K562 (cell line): ENCODE measurements around the gene YBEY. TPM values are rescaled to one million over a fixed set of nuclear protein-coding genes. Genes with fewer than 3 reads are reported as not detected.
A peak's percentile ranks its signal among the peaks of the same experiment; 100 is the strongest.

Experiments used
- ATF7 ChIP-seq: fragments of 450-650 bp; IDR thresholded peaks from 2 replicates; pipeline ENCODE4 v1.7.1; 2014; ENCODE audit warnings: mild to moderate bottlenecking, moderate library complexity
- CCAR2 ChIP-seq: fragments of 200-400 bp; formaldehyde crosslinking; IDR thresholded peaks from 2 replicates; pipeline ENCODE4 v1.6.1; 2017; ENCODE audit warnings: mild to moderate bottlenecking, low read depth, low read length
- FOXJ3 ChIP-seq: sonication (generic); formaldehyde crosslinking; IDR thresholded peaks from 2 replicates; pipeline ENCODE4 v1.4.0; 2020; ENCODE audit warnings: mild to moderate bottlenecking, missing genetic modification reagents
- GABPB2 ChIP-seq: fragments of 250-450 bp; sonication (Bioruptor Pico); conservative IDR thresholded peaks from 2 replicates; pipeline ENCODE4 v1.5.1; 2021; ENCODE audit warnings: mild to moderate bottlenecking
- HCFC1 ChIP-seq: IDR thresholded peaks from 2 replicates; pipeline ENCODE4 v1.6.1; 2012; ENCODE audit warnings: low read depth, low read length, improper control_type of control experiment
- IFI16 ChIP-seq: fragments of 250-450 bp; sonication (Bioruptor Pico); IDR thresholded peaks from 2 replicates; pipeline ENCODE4 v2.1.2; 2022; ENCODE audit warnings: mild to moderate bottlenecking, inconsistent platforms
- IRF9 ChIP-seq: fragments of 450-650 bp; IDR thresholded peaks from 2 replicates; pipeline ENCODE4 v1.6.1; 2016; ENCODE audit warnings: missing biosample characterization, missing genetic modification characterization
- POLR2AphosphoS5 ChIP-seq: IDR thresholded peaks from 2 replicates; pipeline ENCODE4 v1.6.1; 2011; ENCODE audit warnings: mild to moderate bottlenecking, low read depth, low read length, moderate library complexity; ENCODE audit not compliant: control insufficient read depth, insufficient read depth
- POLR2B ChIP-seq: fragments of 450-650 bp; IDR thresholded peaks from 2 replicates; pipeline ENCODE4 v1.6.1; 2018; ENCODE audit warnings: low read depth; ENCODE audit not compliant: partially characterized antibody
- RBM34 ChIP-seq: fragments of 200-400 bp; formaldehyde crosslinking; IDR thresholded peaks from 2 replicates; pipeline ENCODE4 v1.6.1; 2018; ENCODE audit warnings: low read length, borderline replicate concordance; ENCODE audit not compliant: insufficient read depth
- STAT6 ChIP-seq: sonication (generic); formaldehyde crosslinking; IDR thresholded peaks from 2 replicates; pipeline ENCODE4 v1.8.1; 2023; ENCODE audit warnings: mild to moderate bottlenecking, missing genetic modification reagents
- TGIF2 ChIP-seq: sonication (generic); formaldehyde crosslinking; IDR thresholded peaks from 2 replicates; pipeline ENCODE4 v1.8.1; 2022; ENCODE audit warnings: mild to moderate bottlenecking, missing genetic modification reagents, moderate library complexity
- ZBTB5 ChIP-seq: fragments of 450-650 bp; IDR thresholded peaks from 2 replicates; pipeline ENCODE4 v1.6.1; 2017; ENCODE audit warnings: antibody characterized with exemption
- ZEB2 ChIP-seq: fragments of 450-650 bp; IDR thresholded peaks from 2 replicates; pipeline ENCODE4 v1.6.1; 2016
- ZKSCAN3 ChIP-seq: fragments of 250-450 bp; sonication (Bioruptor Pico); IDR thresholded peaks from 2 replicates; pipeline ENCODE4 v1.4.0; 2020
- ZNF592 ChIP-seq: fragments of 450-650 bp; IDR thresholded peaks from 2 replicates; pipeline ENCODE4 v1.6.1; 2017; ENCODE audit warnings: antibody characterized with exemption, mild to moderate bottlenecking
- ZNF75A ChIP-seq: fragments of 450-650 bp; formaldehyde crosslinking; IDR thresholded peaks from 2 replicates; pipeline ENCODE4 v1.4.0; 2020; ENCODE audit warnings: mild to moderate bottlenecking
- ZNF778 ChIP-seq: fragments of 450-650 bp; formaldehyde crosslinking; IDR thresholded peaks from 2 replicates; pipeline ENCODE4 v1.4.0; 2020; ENCODE audit warnings: mild to moderate bottlenecking, moderate library complexity
- polyA plus RNA-seq, 8 experiments: library from polyadenylated mRNA; depleted of rRNA in 4 of 8; stranded (reverse) in 5 of 8; unstranded in 3 of 8; fragments of >200 nt; fragmentation: Nextera tagmentation in 2 of 8; fragmentation: Illumina TruSeq in 1 of 8; extraction: Ambion mirVana in 2 of 8; extraction: Trizol in 1 of 8; gene quantifications; 2 replicates each; pipeline versions ENCODE4 v1.2.1 to v1.2.3, GENCODE V29; 2011 to 2014; ENCODE audit warnings: inconsistent platforms in 1 of 8, missing spikeins in 1 of 8
- total RNA-seq, 7 experiments: library from RNA; depleted of rRNA in 6 of 7; stranded (reverse); fragments of >200 nt in 6 of 7; fragmentation: Illumina TruSeq in 2 of 7; extraction: Trizol in 2 of 7; gene quantifications; 2 replicates each; pipeline versions ENCODE4 v1.2.1 to v1.2.3, GENCODE V29; 2011 to 2021; ENCODE audit warnings: low replicate concordance in 1 of 7

YBEY gene
- total and polyA plus RNA-seq, 9 of the 15 experiments (the other 6 are each of a cell fraction or from before 2014, with no cell fraction given) = 6.4 to 28.0 (median 12.4) TPM

GRCh38 chr21:46323710-46324389, 37.7 kb downstream of the YBEY start, which contains the start of the genes C21orf58 and PCNT (continued):
- TF ChIP-seq GABPB2 (CRISPR knock-in tag) = 0 out of 2 replicates have a peak, but pooled peaks have one; percentile 52
- no peak for TF ChIP-seq STAT6 (CRISPR knock-in tag)
- no peak for TF ChIP-seq IFI16 (CRISPR knock-in tag)
- peak; percentile 71 for TF ChIP-seq POLR2AphosphoS5
- no peak for TF ChIP-seq ZKSCAN3
- TF ChIP-seq FOXJ3 (CRISPR knock-in tag) = no peak
- no peak for TF ChIP-seq RBM34
- no peak for TF ChIP-seq CCAR2
- no peak for TF ChIP-seq ZNF75A (CRISPR knock-in tag)
- TF ChIP-seq ZNF592 = no peak
- TF ChIP-seq ZBTB5 = no peak
- no peak for TF ChIP-seq IRF9 (tag)
- TF ChIP-seq ATF7 = peak; percentile 68; the same call in 1 of the 2 replicates
- TF ChIP-seq HCFC1 = peak; percentile 50; the same call in 1 of the 2 replicates
- no peak for TF ChIP-seq ZNF778 (CRISPR knock-in tag)
- TF ChIP-seq POLR2B = peak; percentile 83
- TF ChIP-seq ZEB2 = no peak
- no peak for TF ChIP-seq TGIF2 (CRISPR knock-in tag)
